Stimulated activated CD8-positive, alpha-beta memory T cell treated with anti-CD3 and anti-CD28 coated beads, Interleukin-15, amount 100 ng/mL, for 48 hours (primary cell): ENCODE measurements around the gene COX15.
"Not testable (repeated sequence)": the region's sequence is repeated elsewhere in the genome, so short reads cannot be mapped to it uniquely, and the experiment has no call there.

Experiments
- DNase-seq, 2 donors: peaks; one replicate each; pipeline ENCODE4 v3.0.0-alpha.2; 2020; ENCODE audit warnings: low read depth in 2 of 2

The COX15 gene

GRCh38 chr10:99732033-99732842 lies at the start of gene COX15, which contains the start of gene CUTC:
Gene COX15 (minus strand): TSS chr10:99732127. CDS start chr10:99732049, 78 bp downstream.
Gene CUTC (plus strand): TSS chr10:99732234. CDS start chr10:99732349, 115 bp downstream.
- peak; percentile 91 to 92 for DNase-seq

GRCh38 chr10:99779335-99779734 lies 47.4 kb upstream of the COX15 start:
- no peak for DNase-seq

GRCh38 chr10:99777918-99778714 lies 46.2 kb upstream of the COX15 start:
- no peak for DNase-seq

GRCh38 chr10:99775850-99776249 lies 43.9 kb upstream of the COX15 start:
- no peak for DNase-seq

- no peak for DNase-seq
Measured at GRCh38 chr10:99770408-99771045, 38.6 kb upstream of the COX15 start.

- no peak for DNase-seq
Measured at GRCh38 chr10:99769706-99770105, 37.8 kb upstream of the COX15 start.

- no peak for DNase-seq
Measured at GRCh38 chr10:99768556-99768955, 36.6 kb upstream of the COX15 start.

- no peak for DNase-seq
Measured at GRCh38 chr10:99767901-99768300, 36.0 kb upstream of the COX15 start.

- peak in 1 of 2 donors; percentile 7 for DNase-seq
Measured at GRCh38 chr10:99766302-99766681, 34.4 kb upstream of the COX15 start.

GRCh38 chr10:99765672-99766301 lies 33.9 kb upstream of the COX15 start:
- DNase-seq, result no peak

- DNase-seq, result no peak
Measured at GRCh38 chr10:99761365-99761764, 29.4 kb upstream of the COX15 start.

- DNase-seq, result no peak
Measured at GRCh38 chr10:99760321-99760720, 28.4 kb upstream of the COX15 start.

GRCh38 chr10:99758211-99758891 lies 26.4 kb upstream of the COX15 start:
- no peak for DNase-seq

GRCh38 chr10:99756159-99756558 lies 24.2 kb upstream of the COX15 start:
- DNase-seq, result no peak

- no peak for DNase-seq
Measured at GRCh38 chr10:99754670-99755069, 22.7 kb upstream of the COX15 start.

GRCh38 chr10:99750641-99751040 lies 18.7 kb upstream of the COX15 start:
- no peak for DNase-seq

GRCh38 chr10:99748823-99749451 lies 17.0 kb upstream of the COX15 start:
- no peak for DNase-seq

GRCh38 chr10:99746166-99746565 lies 14.2 kb upstream of the COX15 start:
- not testable (repeated sequence) for DNase-seq

GRCh38 chr10:99743841-99744240 lies 11.9 kb upstream of the COX15 start:
- no peak for DNase-seq

- DNase-seq, result no peak
Measured at GRCh38 chr10:99742701-99743100, 10.8 kb upstream of the COX15 start.

- no peak for DNase-seq
Measured at GRCh38 chr10:99742254-99742653, 10.3 kb upstream of the COX15 start.
